Heart left ventricle (tissue), 16 donors: ENCODE measurements around the gene EXOSC5. TPM values are rescaled to one million over a fixed set of nuclear protein-coding genes. Genes with fewer than 3 reads are reported as not detected.
"Not testable (repeated sequence)": the region's sequence is repeated elsewhere in the genome, so short reads cannot be mapped to it uniquely, and the experiment has no call there.

Source experiments
- ATAC-seq, 4 donors: fragments of 200-7000 bp; cut with Tn5 transposase; one replicate each; pipeline ENCODE4 v1.9.1; 2020 to 2022; ENCODE audit warnings: moderate library complexity in 4 of 4, mild to moderate bottlenecking in 3 of 4, moderate number of reproducible peaks in 1 of 4
- DNase-seq, 5 donors: peaks; one replicate each; pipeline ENCODE4 v3.0.0-alpha.2; 2020
- H3K27ac ChIP-seq, 12 donors: fragments of 200-600 bp; sonication (generic) in 4 of 12; one replicate each; pipeline versions ENCODE4 v1.5.0 to v1.8.0; 2016 to 2022; ENCODE audit warnings: mild to moderate bottlenecking in 2 of 12
- H3K27me3 ChIP-seq, 9 donors: fragments of 200-600 bp; sonication (generic) in 2 of 9; one replicate each; pipeline versions ENCODE4 v1.5.1 to v1.8.0; 2016 to 2022; ENCODE audit warnings: mild to moderate bottlenecking in 3 of 9
- H3K36me3 ChIP-seq, 9 donors: fragments of 200-600 bp; sonication (generic) in 2 of 9; one replicate each; pipeline versions ENCODE4 v1.5.0 to v1.8.0; 2018 to 2022; ENCODE audit warnings: mild to moderate bottlenecking in 2 of 9
- H3K4me1 ChIP-seq, 12 donors: fragments of 200-600 bp; sonication (generic) in 4 of 12; one replicate each; pipeline versions ENCODE4 v1.5.0 to v1.8.0; 2016 to 2022; ENCODE audit warnings: mild to moderate bottlenecking in 3 of 12
- H3K4me3 ChIP-seq, 12 donors: fragments of 200-600 bp; sonication (generic) in 4 of 12; one replicate each; pipeline versions ENCODE4 v1.5.0 to v1.8.0; 2017 to 2022; ENCODE audit warnings: mild to moderate bottlenecking in 9 of 12, moderate library complexity in 4 of 12
- H3K9me3 ChIP-seq, 12 donors: fragments of 200-600 bp; sonication (generic) in 4 of 12; one replicate each; pipeline versions ENCODE4 v1.5.0 to v1.8.0; 2016 to 2022; ENCODE audit warnings: mild to moderate bottlenecking in 1 of 12
- POLR2A ChIP-seq, 2 donors: fragments of 450-650 bp; IDR thresholded peaks; one replicate each; pipeline ENCODE4 v1.6.1; 2017; ENCODE audit warnings: antibody characterized with exemption in 2 of 2, mild to moderate bottlenecking in 2 of 2, moderate library complexity in 2 of 2
- WGBS, 4 donors: extraction: QIAGEN DNeasy Blood & Tissue Kit in 2 of 4; methylation state at CpG; one replicate each; pipeline versions ENCODE4 v1.1.5 to v1.1.7; 2013 to 2018; 5-methylcytosine and 5-hydroxymethylcytosine counted together
- intact Hi-C, 10 donors: fragments of 100-400 bp; cut with DNase I; formaldehyde crosslinking; loops; one replicate each; pipeline versions ENCODE4 v1.11.1 to v1.14.2; 2022
- polyA plus RNA-seq, 2 donors: library from polyadenylated mRNA; stranded (reverse); fragments of 200-250 nt; gene quantifications; one replicate each; pipeline ENCODE4 v1.2.3, GENCODE V29; 2013
- total RNA-seq, 9 donors: library from RNA; depleted of rRNA in 2 of 9; stranded (reverse); fragments of >200 nt in 2 of 9; fragmentation: NEBNext Ultra II Directional in 3 of 9; extraction: Animal tissue kit (Norgen Biotek cat#: 25700) in 3 of 9; gene quantifications; one replicate each; pipeline versions ENCODE4 v1.1.0 to v1.2.4, GENCODE V29; 2016 to 2023
- TF ChIP-seq, protein P1 (sequence below), 12 donors: fragments of 200-600 bp; sonication (generic) in 4 of 12; IDR thresholded peaks; one replicate each; pipeline versions ENCODE4 v1.5.0 to v1.8.0; 2018 to 2022; ENCODE audit warnings: antibody characterized with exemption in 12 of 12, mild to moderate bottlenecking in 5 of 12
- donor health status: ischemic (EF 13 %, LVEDD 7.1; RV severe dilation, severe dysfunction).
- donor health status: healthy with polysubstance abuse.
- donor health status: DM: no; HTN: yes; CAD: no.
- donor health status: DM: no; HTN: no; CAD: no.
- donor health status: ischemic (EF 25% LVEDD 6.9; RV normal size, moderate dysfunction).
- donor health status: ischemic (EF 25% LVEDD 5.7; RV mildly dilated, moderate dysfunction).
- donor health status: healthy.
- donor health status: DM: yes; HTN: yes; CAD: no.
- donor health status: ischemic (EF 35%, LVEDD 5.7; RV mildly dilated, moderate dysfunction).
- donor health status: nonischemic (EF 11% LVEDD 7.7; RV severe dilation, severe dysfunction).
- donor health status: DM: yes; HTN: yes; CAD: no.
- donor health status: PGD.
- donor health status: ischemic (EF 29% LVEDD 5.4; RV normal size, mild dysfunction).
- donor health status: nonischemic (EF 23%, LVEDD 6.1; RV moderate dilation, normal function).

EXOSC5 gene
- total and polyA plus RNA-seq, 11 donors, result 9.6 to 40.4 (median 13.7) TPM

DNA sequence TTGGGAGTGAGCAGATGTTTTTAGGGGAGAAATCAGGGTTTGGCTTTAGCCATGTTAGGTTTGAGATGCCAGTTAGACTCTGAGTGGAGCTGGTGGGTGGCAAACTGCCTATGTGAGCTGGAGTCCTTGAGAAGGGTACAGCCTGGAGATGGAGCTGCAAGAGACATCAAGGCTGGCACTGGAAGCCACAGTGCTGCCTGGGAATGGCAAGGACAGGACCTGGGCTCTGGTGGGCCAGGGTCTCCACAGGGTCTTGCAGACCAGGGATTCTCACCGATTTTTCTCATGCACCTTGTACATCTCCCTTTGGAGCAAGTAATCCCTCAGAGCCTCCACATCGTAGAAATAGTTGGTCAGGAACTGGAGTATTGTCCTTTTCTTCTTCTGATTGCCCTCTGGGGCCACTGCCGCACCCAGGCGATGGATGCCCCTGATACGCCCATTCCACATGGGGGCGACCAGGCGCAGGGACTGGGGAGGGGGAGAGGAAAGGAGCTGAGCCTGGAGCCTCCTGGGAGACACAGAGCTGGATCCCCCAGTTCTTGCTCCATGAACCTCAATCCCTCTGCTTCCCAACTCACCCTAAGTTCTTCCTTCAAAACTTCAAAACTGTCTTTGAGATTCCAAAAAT lies 40.9 kb upstream of the EXOSC5 start:
- Histone ChIP-seq H3K36me3 (peaks cover 0 to 47% (median 31%) of the 10 kb centered on the region in 9 donors), H3K27ac (no peak overlapping the region), H3K27me3 (no peaks in the 10 kb centered on the region), H3K9me3 (no peaks in the 10 kb centered on the region), H3K4me1 (peaks cover 0 to 25% (median 12%) of the 10 kb centered on the region in 12 donors), H3K4me3 (no peak overlapping the region)
- TF ChIP-seq, protein P1, sequence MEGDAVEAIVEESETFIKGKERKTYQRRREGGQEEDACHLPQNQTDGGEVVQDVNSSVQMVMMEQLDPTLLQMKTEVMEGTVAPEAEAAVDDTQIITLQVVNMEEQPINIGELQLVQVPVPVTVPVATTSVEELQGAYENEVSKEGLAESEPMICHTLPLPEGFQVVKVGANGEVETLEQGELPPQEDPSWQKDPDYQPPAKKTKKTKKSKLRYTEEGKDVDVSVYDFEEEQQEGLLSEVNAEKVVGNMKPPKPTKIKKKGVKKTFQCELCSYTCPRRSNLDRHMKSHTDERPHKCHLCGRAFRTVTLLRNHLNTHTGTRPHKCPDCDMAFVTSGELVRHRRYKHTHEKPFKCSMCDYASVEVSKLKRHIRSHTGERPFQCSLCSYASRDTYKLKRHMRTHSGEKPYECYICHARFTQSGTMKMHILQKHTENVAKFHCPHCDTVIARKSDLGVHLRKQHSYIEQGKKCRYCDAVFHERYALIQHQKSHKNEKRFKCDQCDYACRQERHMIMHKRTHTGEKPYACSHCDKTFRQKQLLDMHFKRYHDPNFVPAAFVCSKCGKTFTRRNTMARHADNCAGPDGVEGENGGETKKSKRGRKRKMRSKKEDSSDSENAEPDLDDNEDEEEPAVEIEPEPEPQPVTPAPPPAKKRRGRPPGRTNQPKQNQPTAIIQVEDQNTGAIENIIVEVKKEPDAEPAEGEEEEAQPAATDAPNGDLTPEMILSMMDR (IDR thresholded peaks at IDR 0.05), result no peak
- TF ChIP-seq POLR2A (IDR thresholded peaks at IDR 0.05), result no peak
- DNase-seq, result peak in 1 of 5 donors; percentile 13
- intact Hi-C loops, result loop anchor here in 6 of 10 donors (2.0 to 10.0 kb wide), 6 partner anchors 39 to 233 kb away; partner anchors contain the start of genes BCKDHA (in 4 of the 6), EXOSC5 (in 4 of the 6) and HNRNPUL1 (in 1 of the 6)
- ATAC-seq, result no peak
- WGBS, 4 donors, result 87 to 91% (median 89%) methylated on average over 6 to 7 of the region's 7 CpGs

- DNase-seq, result no peak
- peaks cover 0 to 33% (median 15%) of the 10 kb centered on the region in 12 donors for H3K4me1 ChIP-seq
- H3K4me3 ChIP-seq, result no peak overlapping the region
- no peaks in the 10 kb centered on the region for H3K9me3 ChIP-seq
- H3K27me3 ChIP-seq, result no peaks in the 10 kb centered on the region
- TF ChIP-seq, protein P1 (IDR thresholded peaks at IDR 0.05), result no peak
- no peak for TF ChIP-seq POLR2A (IDR thresholded peaks at IDR 0.05)
- intact Hi-C loops, result loop anchor here in 6 of 10 donors (5.0 to 10.0 kb wide), 5 partner anchors 39 to 232 kb away; partner anchors contain the start of genes BCKDHA (in 4 of the 6), EXOSC5 (in 4 of the 6) and HNRNPUL1 (in 1 of the 6)
- peaks cover 0 to 59% (median 35%) of the 10 kb centered on the region in 9 donors for H3K36me3 ChIP-seq
- H3K27ac ChIP-seq, result no peak overlapping the region
- no peak for ATAC-seq
These were observed 39.5 kb upstream of the EXOSC5 start for GRCh38 chr19:41436674-41436951.

DNA sequence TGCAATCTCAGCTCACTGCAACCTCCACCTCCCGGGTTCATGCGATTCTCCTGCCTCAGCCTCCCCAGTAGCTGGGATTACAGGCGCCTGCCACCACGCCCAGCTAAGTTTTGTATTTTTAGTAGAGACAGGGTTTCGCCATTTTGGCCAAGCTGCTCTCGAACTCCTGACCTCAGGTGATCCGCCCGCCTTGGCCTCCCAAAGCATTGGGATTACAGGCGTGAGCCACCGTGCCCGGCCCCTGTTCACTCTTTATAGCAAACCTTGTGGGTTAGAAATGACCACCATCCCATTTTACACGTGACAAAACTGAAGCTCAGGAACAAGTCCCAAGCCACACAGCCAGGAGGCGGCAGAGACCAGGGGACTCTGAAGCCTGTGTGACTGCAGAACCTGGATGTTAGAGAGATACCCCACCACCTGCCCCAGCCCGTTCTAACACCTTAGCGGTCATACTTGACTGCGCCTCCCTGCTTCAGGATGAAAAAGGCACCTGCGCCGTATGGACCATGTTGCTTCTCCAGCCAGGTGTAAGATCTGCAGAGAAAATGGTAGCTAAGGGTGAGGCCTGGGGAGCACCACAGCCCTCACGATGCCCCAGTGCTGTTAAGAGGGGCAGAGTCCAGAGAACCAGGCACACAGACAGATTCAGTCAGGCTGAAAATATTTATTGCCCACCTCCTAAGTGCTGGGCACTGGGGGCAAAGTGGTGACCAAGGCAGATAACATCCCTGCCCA lies 38.9 kb upstream of the EXOSC5 start:
- intact Hi-C loops, result loop anchor here in 6 of 10 donors (5.0 to 10.0 kb wide), 5 partner anchors 39 to 231 kb away; partner anchors contain the start of genes BCKDHA (in 4 of the 6), EXOSC5 (in 4 of the 6) and HNRNPUL1 (in 1 of the 6)
- Histone ChIP-seq H3K4me3 (no peak overlapping the region), H3K9me3 (no peaks in the 10 kb centered on the region), H3K36me3 (peaks cover 0 to 64% (median 40%) of the 10 kb centered on the region in 9 donors), H3K27me3 (no peaks in the 10 kb centered on the region), H3K27ac (no peak overlapping the region), H3K4me1 (peaks cover 0 to 38% (median 19%) of the 10 kb centered on the region in 12 donors)
- DNase-seq (peak in 1 of 5 donors; percentile 17), ATAC-seq (no peak)
- 94 to 95% (median 94%) methylated on average over 19 of the region's 19 CpGs for WGBS, 4 donors
- TF ChIP-seq, protein P1 (IDR thresholded peaks at IDR 0.05), result no peak
- TF ChIP-seq POLR2A (IDR thresholded peaks at IDR 0.05), result no peak

DNA sequence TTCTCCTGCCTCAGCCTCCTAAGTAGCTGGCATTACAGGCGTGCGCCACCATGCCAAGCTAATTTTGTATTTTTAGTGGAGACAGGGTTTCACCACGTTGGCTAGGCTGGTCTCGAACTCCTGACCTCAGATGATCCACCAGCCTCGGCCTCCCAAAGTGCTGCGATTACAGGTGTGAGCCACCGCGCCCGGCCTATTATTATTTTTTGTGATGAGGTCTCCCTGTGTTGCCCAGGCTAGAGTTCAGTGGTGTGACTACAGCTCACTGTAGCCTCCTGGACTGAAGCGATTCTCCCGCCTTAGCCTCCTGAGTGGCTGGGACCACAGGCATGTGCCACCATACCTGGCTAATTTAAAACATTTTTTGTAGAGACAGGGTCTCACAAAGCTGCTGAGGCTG lies 38.2 kb upstream of the EXOSC5 start:
- H3K9me3 ChIP-seq, H3K27me3 ChIP-seq, ATAC-seq, H3K27ac ChIP-seq, H3K4me3 ChIP-seq: not testable (repeated sequence)
- WGBS, 4 donors, result 94 to 97% (median 97%) methylated on average over 11 of the region's 11 CpGs
- intact Hi-C loops, result loop anchor here in 6 of 10 donors (5.0 to 10.0 kb wide), 5 partner anchors 38 to 231 kb away; partner anchors contain the start of genes BCKDHA (in 4 of the 6), EXOSC5 (in 4 of the 6) and HNRNPUL1 (in 1 of the 6)
- DNase-seq, result peak in 1 of 5 donors; percentile 13
- H3K4me1 ChIP-seq, result peaks cover 0 to 43% (median 22%) of the 10 kb centered on the region in 12 donors
- H3K36me3 ChIP-seq, result peaks cover 0 to 67% (median 42%) of the 10 kb centered on the region in 9 donors
